Activated CD4-positive, alpha-beta memory T cell treated with anti-CD3 and anti-CD28 coated beads for 36 hours (primary cell): ENCODE data around the gene RASGRP1. TPM values are rescaled to one million over a fixed set of nuclear protein-coding genes. Genes with fewer than 3 reads are reported as not detected.
A peak's percentile ranks its signal among the peaks of the same experiment; 100 is the strongest.

Source experiments
- CTCF ChIA-PET: fragments of 350-600 bp; sonication (Branson Sonifier 250); formaldehyde crosslinking; loops from one replicate; lab custom pipeline; 2021; ENCODE audit warnings: antibody characterized with exemption, inconsistent platforms; lab: Charles Lee
- POLR2A ChIA-PET: fragments of 350-600 bp; sonication (Branson Sonifier 250); formaldehyde crosslinking; loops from one replicate; lab custom pipeline; 2021; ENCODE audit warnings: antibody characterized with exemption; lab: Charles Lee
- DNase-seq: peaks from one replicate; pipeline ENCODE4 v3.0.0-alpha.2; 2020
- H3K27ac Mint-ChIP-seq: one replicate; pipeline ENCODE4 v1.8.0; 2021; ENCODE audit warnings: mixed read lengths
- H3K27me3 Mint-ChIP-seq: one replicate; pipeline ENCODE4 v1.8.0; 2021; ENCODE audit warnings: mixed read lengths
- H3K36me3 Mint-ChIP-seq: one replicate; pipeline ENCODE4 v1.8.0; 2021; ENCODE audit warnings: mixed read lengths
- H3K4me1 Mint-ChIP-seq: one replicate; pipeline ENCODE4 v1.8.0; 2021; ENCODE audit warnings: low read depth, mixed read lengths
- H3K4me3 Mint-ChIP-seq: one replicate; pipeline ENCODE4 v1.8.0; 2021; ENCODE audit warnings: mild to moderate bottlenecking, mixed read lengths
- H3K9me3 Mint-ChIP-seq: one replicate; pipeline ENCODE4 v1.8.0; 2021; ENCODE audit warnings: mixed read lengths
- intact Hi-C: fragments of 100-400 bp; cut with micrococcal nuclease; formaldehyde crosslinking; loops from one replicate; pipeline ENCODE4 v1.15.1; 2023
- total RNA-seq, 2 experiments: library from RNA; stranded (reverse); gene quantifications; one replicate each; pipeline ENCODE4 v1.2.3, GENCODE V29; 2021

RASGRP1 gene
- total RNA-seq, 2 experiments from 2014 or later = 167 to 174 TPM

DNA sequence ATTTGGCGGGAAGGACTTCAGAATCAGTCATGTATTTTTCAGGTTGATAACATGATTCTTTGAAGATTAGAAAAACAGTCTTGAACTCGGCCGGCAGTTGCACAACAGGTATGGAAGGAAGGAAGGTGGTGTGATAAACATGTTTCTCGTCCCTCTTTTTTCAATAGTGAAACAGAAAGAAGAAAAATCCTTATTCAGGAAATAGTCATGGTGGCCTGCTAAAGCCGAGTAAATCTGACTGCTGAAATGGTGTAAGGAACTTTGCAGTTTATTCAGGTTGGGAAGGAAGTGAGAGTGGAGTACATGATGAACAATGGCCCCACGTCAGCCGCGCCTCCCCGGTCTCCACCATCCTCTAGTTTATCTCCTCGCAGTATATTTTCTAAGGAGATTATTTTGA, 6.7 kb downstream of the RASGRP1 start:
- Mint-ChIP-seq H3K4me1 (peaks cover 92% of the 10 kb centered on the region), H3K9me3 (no peaks in the 10 kb centered on the region), H3K36me3 (peaks cover 96% of the 10 kb centered on the region), H3K27ac (peak overlapping the region; percentile 99), H3K27me3 (no peaks in the 10 kb centered on the region), H3K4me3 (peak overlapping the region; percentile 95)
- peak; percentile 50 for DNase-seq
- CTCF ChIA-PET = interaction anchor here (1.9 to 7.8 kb wide), 2 partner anchors 126 to 132 kb away, joined by 7 to 80 read pairs; no protein-coding TSS in a partner anchor
- POLR2A ChIA-PET = interaction anchor here (1.2 to 5.8 kb wide), 2 partner anchors 54 to 115 kb away, joined by 4 to 53 read pairs; no protein-coding TSS in a partner anchor
- intact Hi-C loops = loop anchor here (2.0 to 10.0 kb wide), 2 partner anchors 17 to 1227 kb away; partner anchors contain the start of gene FSIP1

DNA sequence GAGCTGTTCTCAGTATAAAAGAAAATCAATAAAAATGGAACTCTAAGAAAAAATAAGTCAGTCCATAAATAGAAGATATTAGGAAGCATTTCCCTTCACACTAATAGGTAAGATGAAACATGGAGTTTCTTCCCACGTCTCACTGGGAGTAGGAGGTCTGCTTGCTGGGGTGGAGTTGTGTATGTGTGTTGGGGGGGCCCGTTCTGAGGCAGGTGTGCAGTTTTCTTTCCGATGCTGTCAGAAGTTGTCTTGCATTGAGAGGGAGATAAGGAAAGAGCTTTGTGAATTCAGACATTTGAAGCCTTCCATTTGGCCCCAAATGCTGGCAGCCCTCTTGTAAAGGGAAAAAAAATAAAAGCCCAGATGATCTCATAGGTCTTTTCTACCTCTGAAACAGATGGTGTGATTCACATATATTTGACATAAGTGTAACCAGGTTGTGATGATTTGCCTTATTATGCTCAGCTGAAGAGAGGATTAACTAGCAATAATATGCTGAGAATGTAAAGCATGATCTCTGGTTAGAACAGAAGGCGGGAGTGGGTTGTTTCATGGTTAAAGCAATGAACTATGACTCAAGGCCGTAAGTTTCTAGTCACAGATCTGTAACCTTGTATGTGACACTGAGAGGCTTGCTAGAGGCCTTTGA, 8.8 kb downstream of the RASGRP1 start:
- Mint-ChIP-seq H3K4me3 (peak overlapping the region; percentile 95), H3K36me3 (peaks cover 90% of the 10 kb centered on the region), H3K9me3 (no peaks in the 10 kb centered on the region), H3K27ac (peak overlapping the region; percentile 99), H3K27me3 (no peaks in the 10 kb centered on the region), H3K4me1 (peaks cover 95% of the 10 kb centered on the region)
- DNase-seq = peak; percentile 32
- intact Hi-C loops = loop anchor here (1.0 to 10.0 kb wide), 3 partner anchors 15 to 1229 kb away; partner anchors contain the start of gene FSIP1
- ChIA-PET CTCF (interaction anchor here (1.2 to 7.8 kb wide), 4 partner anchors 8 to 134 kb away, joined by 5 to 80 read pairs (median 8); partner anchors contain the start of gene RASGRP1), POLR2A (interaction anchor here (0.7 to 5.8 kb wide), 9 partner anchors 8 to 141 kb away, joined by 3 to 53 read pairs (median 6); partner anchors contain the start of gene RASGRP1)

DNA sequence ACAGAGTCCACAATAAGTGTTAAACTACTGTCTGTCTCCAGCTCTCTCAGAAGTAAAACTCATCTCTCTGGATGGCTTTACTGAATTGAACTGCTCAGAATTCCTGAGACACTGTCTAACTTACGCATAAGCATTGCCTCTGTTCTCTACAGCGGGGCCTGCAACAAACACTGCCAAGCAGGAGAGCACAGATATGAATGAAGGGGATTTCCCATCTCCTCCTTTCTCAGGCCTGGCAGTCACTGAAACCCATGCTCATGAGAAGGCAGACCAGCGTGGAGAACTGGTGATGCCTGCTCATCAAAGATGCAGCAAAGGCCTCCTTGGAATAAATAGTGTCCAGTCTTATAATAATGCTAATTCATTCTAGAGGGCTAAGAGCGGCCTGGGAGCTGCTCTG, 10.3 kb downstream of the RASGRP1 start:
- H3K27ac Mint-ChIP-seq = peak overlapping the region; percentile 99
- no peaks in the 10 kb centered on the region for H3K9me3 Mint-ChIP-seq
- intact Hi-C loops = loop anchor here (10.0 kb wide), 1 partner anchor 1230 kb away; the partner anchor contains the start of gene FSIP1
- peak overlapping the region; percentile 15 for H3K4me3 Mint-ChIP-seq
- DNase-seq = peak; percentile 72
- ChIA-PET POLR2A (interaction anchor here (0.7 to 5.8 kb wide), 11 partner anchors 8 to 138 kb away, joined by 3 to 53 read pairs (median 4); partner anchors contain the start of gene RASGRP1), CTCF (interaction anchor here (0.6 to 7.8 kb wide), 5 partner anchors 10 to 145 kb away, joined by 3 to 80 read pairs (median 3); partner anchors contain the start of gene RASGRP1)
- peaks cover 83% of the 10 kb centered on the region for H3K36me3 Mint-ChIP-seq
- H3K27me3 Mint-ChIP-seq = no peaks in the 10 kb centered on the region
- H3K4me1 Mint-ChIP-seq = peaks cover 89% of the 10 kb centered on the region

DNA sequence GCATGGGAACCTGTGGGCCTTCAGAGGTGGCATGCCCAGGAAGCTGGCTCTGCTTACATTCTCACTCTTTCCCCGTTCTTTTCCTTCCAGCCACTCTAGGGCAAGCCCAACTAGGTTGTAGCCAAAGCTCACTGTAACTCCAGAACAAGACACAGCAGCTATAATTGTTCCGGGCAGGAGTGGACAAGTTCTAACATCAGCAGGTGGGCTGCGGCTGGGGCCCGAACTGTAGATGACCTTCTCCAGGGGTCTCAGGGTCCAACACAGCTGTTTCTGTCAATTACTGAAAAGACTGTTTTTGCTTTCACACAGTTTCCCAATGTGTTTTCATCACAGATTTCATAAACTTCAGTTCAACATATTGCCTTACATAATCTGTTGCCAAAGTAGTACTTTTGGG, 11.5 kb downstream of the RASGRP1 start:
- no peaks in the 10 kb centered on the region for H3K27me3 Mint-ChIP-seq
- peak overlapping the region; percentile 18 for H3K4me3 Mint-ChIP-seq
- H3K36me3 Mint-ChIP-seq = peaks cover 83% of the 10 kb centered on the region
- H3K9me3 Mint-ChIP-seq = no peaks in the 10 kb centered on the region
- ChIA-PET POLR2A (interaction anchor here (0.5 to 5.8 kb wide), 8 partner anchors 9 to 139 kb away, joined by 3 to 53 read pairs (median 4); partner anchors contain the start of gene RASGRP1), CTCF (interaction anchor here (0.6 to 7.8 kb wide), 7 partner anchors 11 to 1477 kb away, joined by 3 to 80 read pairs (median 5); no protein-coding TSS in a partner anchor)
- peaks cover 91% of the 10 kb centered on the region for H3K4me1 Mint-ChIP-seq
- DNase-seq = no peak
- intact Hi-C loops = loop anchor here (10.0 kb wide), 1 partner anchor 1232 kb away; the partner anchor contains the start of gene FSIP1
- H3K27ac Mint-ChIP-seq = peak overlapping the region; percentile 99

DNA sequence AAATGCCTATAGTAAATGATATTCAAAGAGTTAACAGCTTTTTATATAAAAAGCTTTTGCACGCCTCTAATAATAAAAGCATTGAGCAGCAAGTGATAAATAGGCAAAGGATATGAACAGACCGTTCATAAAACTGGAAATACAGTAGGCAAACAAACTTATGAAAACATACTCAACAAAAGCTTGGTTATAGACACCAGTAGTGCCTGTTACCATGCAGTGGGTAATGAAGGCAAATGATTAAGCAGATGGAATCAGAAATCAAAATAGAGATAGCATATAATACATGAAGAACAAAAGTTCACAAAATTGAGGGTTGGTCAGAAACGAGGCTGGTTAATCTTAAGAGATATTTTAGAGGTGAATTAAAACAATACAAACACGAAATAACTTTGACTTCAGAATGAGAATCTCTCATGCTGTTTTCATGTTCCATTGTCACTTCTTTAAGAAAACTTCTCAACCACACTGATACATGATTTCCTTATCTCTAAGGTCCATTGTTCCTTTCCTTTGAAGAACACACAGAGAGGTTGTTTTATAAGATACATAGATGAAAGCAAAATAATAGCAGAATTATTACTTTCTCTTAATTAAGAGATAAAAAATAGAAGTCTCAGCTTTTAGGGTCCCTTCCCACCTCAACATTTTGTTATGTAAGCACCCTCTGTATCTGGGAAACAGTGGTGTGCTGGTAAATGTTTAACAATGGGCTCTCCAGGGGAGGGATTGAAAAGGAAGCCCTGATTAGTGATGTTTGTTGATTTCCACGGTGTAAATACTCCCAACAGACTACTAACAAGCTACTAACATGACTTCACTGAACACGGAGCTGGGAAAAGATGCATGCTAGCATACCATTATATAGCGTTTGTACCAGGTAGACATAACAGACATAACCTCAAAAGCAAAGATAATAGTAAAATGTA, 12.6 kb downstream of the RASGRP1 start:
- H3K27ac Mint-ChIP-seq = peak overlapping the region; percentile 84
- no peaks in the 10 kb centered on the region for H3K9me3 Mint-ChIP-seq
- no peak for DNase-seq
- peaks cover 83% of the 10 kb centered on the region for H3K36me3 Mint-ChIP-seq
- ChIA-PET CTCF (interaction anchor here (0.7 to 7.8 kb wide), 7 partner anchors 12 to 138 kb away, joined by 3 to 80 read pairs (median 4); partner anchors contain the start of gene FAM98B), POLR2A (interaction anchor here (0.6 to 5.8 kb wide), 7 partner anchors 9 to 131 kb away, joined by 3 to 53 read pairs (median 4); partner anchors contain the start of gene RASGRP1)
- H3K4me1 Mint-ChIP-seq = peaks cover 91% of the 10 kb centered on the region
- intact Hi-C loops = loop anchor here (10.0 kb wide), 1 partner anchor 1233 kb away; the partner anchor contains the start of gene FSIP1
- H3K4me3 Mint-ChIP-seq = peak overlapping the region; percentile 55
- no peaks in the 10 kb centered on the region for H3K27me3 Mint-ChIP-seq

DNA sequence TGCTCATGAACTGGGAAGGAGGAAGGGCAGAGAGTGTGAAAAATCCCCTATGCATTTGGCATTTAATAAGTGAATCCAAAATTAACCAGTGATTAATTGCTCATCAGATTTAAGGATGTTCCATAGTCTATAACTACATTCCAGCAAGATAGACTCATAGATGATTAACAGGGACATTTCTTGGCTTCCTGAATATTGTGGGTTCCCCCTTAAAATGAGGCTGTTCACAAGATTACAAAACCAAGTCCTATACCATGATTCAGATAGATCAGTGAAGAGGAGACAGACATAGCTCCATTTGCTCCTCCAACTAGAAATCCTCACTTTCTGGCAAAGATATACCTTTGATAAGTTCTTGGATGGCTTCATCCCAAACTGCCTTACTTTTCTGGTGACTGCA, 15.4 kb downstream of the RASGRP1 start:
- Mint-ChIP-seq H3K4me3 (no peak overlapping the region), H3K36me3 (peaks cover 81% of the 10 kb centered on the region), H3K27me3 (no peaks in the 10 kb centered on the region), H3K27ac (peak overlapping the region; percentile 65), H3K9me3 (no peaks in the 10 kb centered on the region), H3K4me1 (peaks cover 88% of the 10 kb centered on the region)
- no peak for DNase-seq
- ChIA-PET CTCF (interaction anchor here (1.0 to 1.6 kb wide), 3 partner anchors 15 to 141 kb away, joined by 3 to 5 read pairs (median 4); partner anchors contain the start of gene RASGRP1), POLR2A (no interaction called here)
- intact Hi-C loops = no loop called here

DNA sequence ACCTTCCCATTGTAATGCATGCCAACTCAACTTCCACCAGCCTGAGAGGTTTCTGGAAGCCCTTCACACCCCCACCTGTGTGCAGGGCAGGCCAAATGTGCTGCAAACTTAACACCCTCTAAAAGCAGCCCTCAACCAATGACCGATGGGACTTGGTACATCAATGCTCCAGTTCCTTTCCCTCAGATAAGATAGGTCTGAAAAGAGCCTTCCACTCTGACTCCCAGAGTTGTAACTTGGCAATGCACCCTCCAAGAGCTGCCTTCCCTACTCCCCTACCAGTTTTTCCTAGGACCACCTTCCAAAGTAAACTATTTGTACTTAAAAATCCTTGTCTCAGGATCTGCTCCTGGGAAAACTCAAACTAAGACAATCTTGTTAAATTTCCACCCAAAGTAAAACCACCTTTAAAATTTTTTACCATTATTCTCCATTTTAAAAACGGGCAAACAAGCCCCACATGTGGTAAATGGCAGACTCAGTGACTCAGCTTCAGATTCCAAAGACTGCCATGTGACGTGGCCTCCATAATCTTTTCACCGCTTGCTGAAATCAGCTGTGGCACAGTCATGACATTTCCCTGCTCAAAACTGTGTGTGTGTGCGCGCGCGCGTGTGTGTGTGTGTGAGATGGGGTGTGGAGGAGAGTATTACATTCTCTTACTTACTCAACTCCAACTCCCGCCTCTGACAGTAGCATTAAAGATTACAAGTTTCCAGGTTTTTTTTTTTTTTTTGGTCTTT, 17.2 kb downstream of the RASGRP1 start:
- H3K36me3 Mint-ChIP-seq = peaks cover 75% of the 10 kb centered on the region
- ChIA-PET POLR2A (interaction anchor here (1.1 to 1.3 kb wide), 2 partner anchors 13 to 93 kb away, joined by 3 read pairs; partner anchors contain the start of gene FAM98B), CTCF (interaction anchor here (0.6 to 1.0 kb wide), 2 partner anchors 141 to 143 kb away, joined by 3 to 4 read pairs; no protein-coding TSS in a partner anchor)
- intact Hi-C loops = no loop called here
- peak overlapping the region; percentile 77 for H3K27ac Mint-ChIP-seq
- no peak overlapping the region for H3K4me3 Mint-ChIP-seq
- no peaks in the 10 kb centered on the region for H3K9me3 Mint-ChIP-seq
- DNase-seq = peak; percentile 58
- no peaks in the 10 kb centered on the region for H3K27me3 Mint-ChIP-seq
- H3K4me1 Mint-ChIP-seq = peaks cover 85% of the 10 kb centered on the region

DNA sequence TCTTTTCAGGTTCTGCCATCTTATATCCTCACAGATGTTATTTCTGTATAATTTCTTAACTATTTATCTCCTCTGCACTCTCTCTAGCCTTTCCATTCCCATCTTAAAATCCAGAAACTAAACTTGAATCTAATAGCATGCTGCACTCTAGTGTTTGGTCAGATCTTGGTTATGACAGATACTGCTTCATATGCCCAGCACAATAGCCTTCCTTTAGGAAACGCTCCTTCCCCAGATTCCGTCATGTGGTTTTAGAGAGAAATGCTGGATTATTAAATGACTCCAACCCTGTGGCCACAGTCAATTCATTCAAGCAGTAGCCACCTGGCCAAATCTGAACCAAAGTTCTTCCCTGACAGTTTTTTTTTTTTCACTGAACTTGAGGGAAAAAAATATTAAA, 19.4 kb downstream of the RASGRP1 start:
- no peak overlapping the region for H3K4me3 Mint-ChIP-seq
- CTCF ChIA-PET = interaction anchor here (0.8 to 2.8 kb wide), 2 partner anchors 138 to 155 kb away, joined by 3 to 12 read pairs; no protein-coding TSS in a partner anchor
- no peaks in the 10 kb centered on the region for H3K27me3 Mint-ChIP-seq
- peak overlapping the region; percentile 34 for H3K27ac Mint-ChIP-seq
- H3K9me3 Mint-ChIP-seq = no peaks in the 10 kb centered on the region
- POLR2A ChIA-PET = interaction anchor here (0.6 to 1.2 kb wide), 3 partner anchors 19 to 142 kb away, joined by 3 to 4 read pairs (median 3); no protein-coding TSS in a partner anchor
- peaks cover 74% of the 10 kb centered on the region for H3K36me3 Mint-ChIP-seq
- peaks cover 90% of the 10 kb centered on the region for H3K4me1 Mint-ChIP-seq
- intact Hi-C loops = no loop called here
- no peak for DNase-seq

DNA sequence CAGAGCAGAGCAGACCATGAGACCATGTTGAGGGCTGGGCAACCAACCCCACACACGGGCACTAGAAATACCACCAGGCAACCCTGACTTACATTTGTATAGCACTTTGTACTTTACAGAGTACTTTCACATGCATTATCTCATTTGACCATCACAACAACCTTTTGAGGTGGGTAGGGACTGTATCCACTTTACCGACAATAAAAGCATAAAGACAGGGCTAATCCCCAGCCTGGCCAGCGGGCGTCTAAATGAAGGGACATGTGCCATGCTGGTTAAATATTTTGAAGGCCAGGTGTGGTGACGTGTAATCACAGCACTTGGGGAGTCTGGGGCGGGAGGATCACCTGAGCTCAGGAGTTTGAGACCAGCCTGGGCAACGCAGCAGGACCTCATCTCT, 23.6 kb downstream of the RASGRP1 start:
- ChIA-PET CTCF (interaction anchor here (0.9 to 2.1 kb wide), 3 partner anchors 23 to 150 kb away, joined by 3 to 7 read pairs (median 5); no protein-coding TSS in a partner anchor), POLR2A (interaction anchor here (3.2 kb wide), 1 partner anchor 13 kb away, joined by 12 read pairs; no protein-coding TSS in a partner anchor)
- Mint-ChIP-seq H3K27ac (peak overlapping the region; percentile 29), H3K4me3 (no peak overlapping the region), H3K27me3 (no peaks in the 10 kb centered on the region), H3K4me1 (peaks cover 90% of the 10 kb centered on the region), H3K36me3 (peaks cover 52% of the 10 kb centered on the region), H3K9me3 (no peaks in the 10 kb centered on the region)
- intact Hi-C loops = loop anchor here (2.0 kb wide), 1 partner anchor 16 kb away; no protein-coding TSS in a partner anchor
- DNase-seq = no peak

DNA sequence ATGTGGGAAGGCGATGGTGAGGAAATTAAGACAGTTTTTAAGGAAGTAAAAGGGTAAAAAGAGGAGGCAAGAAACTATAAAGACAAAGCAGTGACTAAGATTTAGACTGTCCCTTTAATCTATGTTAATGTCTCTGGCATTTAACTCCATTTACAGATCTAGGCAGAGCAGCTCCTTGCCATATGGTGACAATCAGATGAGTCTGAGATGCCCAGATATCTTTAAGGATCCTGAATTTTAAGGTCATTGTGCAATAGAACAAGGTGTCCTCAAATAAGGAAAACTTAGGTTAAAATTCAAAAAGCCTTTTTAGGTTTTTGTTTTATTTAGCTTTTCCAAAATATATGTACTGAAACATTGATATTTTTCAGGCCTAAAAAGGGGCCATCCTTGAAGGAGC, 24.1 kb downstream of the RASGRP1 start:
- POLR2A ChIA-PET = no interaction called here
- H3K4me1 Mint-ChIP-seq = peaks cover 92% of the 10 kb centered on the region
- peaks cover 52% of the 10 kb centered on the region for H3K36me3 Mint-ChIP-seq
- peak overlapping the region; percentile 64 for H3K27ac Mint-ChIP-seq
- no peak overlapping the region for H3K4me3 Mint-ChIP-seq
- no peak for DNase-seq
- H3K9me3 Mint-ChIP-seq = no peaks in the 10 kb centered on the region
- CTCF ChIA-PET = interaction anchor here (0.9 to 2.1 kb wide), 3 partner anchors 23 to 150 kb away, joined by 3 to 7 read pairs (median 5); no protein-coding TSS in a partner anchor
- intact Hi-C loops = loop anchor here (2.0 kb wide), 1 partner anchor 16 kb away; no protein-coding TSS in a partner anchor
- no peaks in the 10 kb centered on the region for H3K27me3 Mint-ChIP-seq
